GM12874 (cell line): ENCODE results near the gene MSL1.

ENCODE experiments used
- CTCF ChIP-seq: IDR thresholded peaks from 2 replicates; pipeline ENCODE4 v1.5.1; 2011; ENCODE audit warnings: low read depth, mild to moderate bottlenecking, control low read depth, low read length, moderate library complexity; ENCODE audit not compliant: insufficient read depth

Gene MSL1

GRCh38 chr17:40103688-40104087 is 18.1 kb upstream of the MSL1 start:
- TF ChIP-seq CTCF, result no peak

GRCh38 chr17:40104594-40105486 is 16.9 kb upstream of the MSL1 start:
- no peak for TF ChIP-seq CTCF

- TF ChIP-seq CTCF, result no peak
Observed at GRCh38 chr17:40105861-40106759, 15.7 kb upstream of the MSL1 start.

- TF ChIP-seq CTCF, result no peak
Observed at GRCh38 chr17:40106760-40107521, 14.8 kb upstream of the MSL1 start.

GRCh38 chr17:40107522-40108174 is 14.1 kb upstream of the MSL1 start:
- no peak for TF ChIP-seq CTCF

- TF ChIP-seq CTCF, result no peak
Observed at GRCh38 chr17:40108970-40109824, 12.6 kb upstream of the MSL1 start.
